ENCODE results near the gene RNLS. TPM values are rescaled to one million over a fixed set of nuclear protein-coding genes. Genes with fewer than 3 reads are reported as not detected.

The RNLS gene
- total and polyA plus RNA-seq, 2 of the 4 experiments (the other 2 are of a cell fraction), result 4.5 to 7.0 TPM

GRCh38 chr10:88418871-88419270 lies 164.2 kb downstream of the RNLS start:
- Histone ChIP-seq H3K4me3 (ENCODE audit: insufficient read depth, low read depth, low read length) (no peak overlapping the region), H2BK120ac (ENCODE audit: low read depth, low read length) (no peak overlapping the region), H3K9me3 (ENCODE audit: control insufficient read depth, insufficient read depth, low read length) (no peaks in the 10 kb centered on the region), H4K5ac (ENCODE audit: low read depth, low read length) (no peak overlapping the region), H4K20me1 (ENCODE audit: insufficient read depth, low read length) (no peaks in the 10 kb centered on the region), H2BK20ac (ENCODE audit: low read depth, low read length) (no peak overlapping the region), H3K4ac (ENCODE audit: low read depth, low read length) (no peak overlapping the region), H3K18ac (ENCODE audit: low read depth, low read length) (no peak overlapping the region), H3K23ac (ENCODE audit: low read depth, low read length) (no peak overlapping the region), H3K56ac (ENCODE audit: extremely low read depth, insufficient read depth, low read length) (no peak overlapping the region), H3K9ac (ENCODE audit: low read depth, low read length) (no peak overlapping the region), H2BK5ac (ENCODE audit: low read depth, low read length, poor library complexity, severe bottlenecking) (no peak overlapping the region), H2AK5ac (ENCODE audit: low read depth, low read length) (no peak overlapping the region), H3K4me1 (ENCODE audit: control insufficient read depth, insufficient read depth, low read length) (no peaks in the 10 kb centered on the region), H3K9me1 (ENCODE audit: insufficient read depth, low read length) (0 out of 2 replicates have a peak, but pooled peaks cover 3% of the 10 kb centered on the region), H3K4me2 (ENCODE audit: low read depth, low read length) (no peak overlapping the region), H2AK9ac (replicated peaks; ENCODE audit: low read depth, low read length, poor library complexity) (no peak overlapping the region), H3K14ac (replicated peaks; ENCODE audit: low read depth, low read length) (no peak overlapping the region), H3K27me3 (ENCODE audit: control insufficient read depth, insufficient read depth, low read length) (peaks cover 8% of the 10 kb centered on the region), H3K36me3 (ENCODE audit: control insufficient read depth, insufficient read depth, low read length) (no peaks in the 10 kb centered on the region), H2AFZ (replicated peaks; ENCODE audit: low read length, poor library complexity) (no peak overlapping the region), H3K27ac (ENCODE audit: insufficient read depth, low read length) (no peak overlapping the region), H3K79me1 (ENCODE audit: low read depth in 1 of 2, low read length in 2 of 2) (no peaks in the 10 kb centered on the region), H2BK15ac (ENCODE audit: low read depth, low read length) (no peak overlapping the region), H4K8ac (ENCODE audit: low read depth in 2 of 2, low read length in 2 of 2) (no peak overlapping the region), H4K91ac (ENCODE audit: insufficient read depth, low read depth, low read length) (no peak overlapping the region)
- ChIA-PET CTCF (no interaction called here), POLR2A (ENCODE audit: unreplicated experiment) (no interaction called here)
- no CpG with 5 or more reads among the region's 1 CpG for WGBS, 2 experiments (ENCODE audit: extremely low coverage in 2 of 2, insufficient read length in 1 of 2)
- TF ChIP-seq RCOR1 (IDR thresholded peaks at IDR 0.05; ENCODE audit: insufficient replicate concordance, low read length) (no peak), FOS (IDR thresholded peaks at IDR 0.05; ENCODE audit: low read depth, low read length) (no peak), CHD1 (IDR thresholded peaks at IDR 0.05; ENCODE audit: low read depth, low read length) (no peak), CTCF (conservative IDR thresholded peaks at IDR 0.05; ENCODE audit: low read depth, low read length) (no peak)
- in situ Hi-C loops (cut with MboI; ENCODE audit: low sequenced_read_pairs) (no loop called here), dilution Hi-C loops (cut with HindIII; ENCODE audit: low sequenced_read_pairs, unreplicated experiment) (no loop called here), intact Hi-C loops (cut with micrococcal nuclease) (no loop called here)
- no TSS peak for BruUV-seq (replicated peaks)
- no peak for DNase-seq
- ATAC-seq (ENCODE audit: low read depth), result no peak

All from IMR-90 (cell line).